Lower leg skin (tissue), 3 donors: Measurements from ENCODE around the gene SH3BP5.

Experiments used
- POLR2A ChIP-seq, 2 donors: fragments of 450-650 bp; IDR thresholded peaks; one replicate each; pipeline ENCODE4 v1.6.1; 2016 to 2017; ENCODE audit warnings: antibody characterized with exemption in 2 of 2, mild to moderate bottlenecking in 1 of 2, moderate library complexity in 1 of 2
- TF ChIP-seq, protein P1 (sequence below), 3 donors: fragments of 450-650 bp; IDR thresholded peaks; one replicate each; pipeline ENCODE4 v1.5.1; 2016; ENCODE audit warnings: antibody characterized with exemption in 3 of 3, mild to moderate bottlenecking in 3 of 3, moderate library complexity in 2 of 3

DNA sequence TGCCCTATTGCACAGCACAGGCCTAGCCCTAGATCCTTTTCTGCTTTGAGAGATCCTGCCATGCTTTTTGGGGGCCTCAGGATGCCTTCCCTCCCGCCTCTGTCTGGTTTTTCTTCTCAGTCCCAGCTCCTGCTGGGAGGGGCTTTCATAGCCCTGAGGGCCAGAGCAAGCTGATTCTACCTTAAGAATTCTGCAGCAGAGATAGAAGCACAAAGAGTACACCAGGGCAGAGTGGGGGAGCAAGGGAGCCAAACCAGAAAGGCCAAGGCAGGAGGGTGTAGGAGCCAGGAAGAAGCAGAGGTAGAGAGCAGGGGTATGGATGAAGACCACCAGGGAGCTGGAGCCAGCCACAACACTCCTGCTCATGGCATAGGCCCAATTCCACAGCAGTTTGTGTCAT lies 18.1 kb downstream of the SH3BP5 start:
- TF ChIP-seq, protein P1, sequence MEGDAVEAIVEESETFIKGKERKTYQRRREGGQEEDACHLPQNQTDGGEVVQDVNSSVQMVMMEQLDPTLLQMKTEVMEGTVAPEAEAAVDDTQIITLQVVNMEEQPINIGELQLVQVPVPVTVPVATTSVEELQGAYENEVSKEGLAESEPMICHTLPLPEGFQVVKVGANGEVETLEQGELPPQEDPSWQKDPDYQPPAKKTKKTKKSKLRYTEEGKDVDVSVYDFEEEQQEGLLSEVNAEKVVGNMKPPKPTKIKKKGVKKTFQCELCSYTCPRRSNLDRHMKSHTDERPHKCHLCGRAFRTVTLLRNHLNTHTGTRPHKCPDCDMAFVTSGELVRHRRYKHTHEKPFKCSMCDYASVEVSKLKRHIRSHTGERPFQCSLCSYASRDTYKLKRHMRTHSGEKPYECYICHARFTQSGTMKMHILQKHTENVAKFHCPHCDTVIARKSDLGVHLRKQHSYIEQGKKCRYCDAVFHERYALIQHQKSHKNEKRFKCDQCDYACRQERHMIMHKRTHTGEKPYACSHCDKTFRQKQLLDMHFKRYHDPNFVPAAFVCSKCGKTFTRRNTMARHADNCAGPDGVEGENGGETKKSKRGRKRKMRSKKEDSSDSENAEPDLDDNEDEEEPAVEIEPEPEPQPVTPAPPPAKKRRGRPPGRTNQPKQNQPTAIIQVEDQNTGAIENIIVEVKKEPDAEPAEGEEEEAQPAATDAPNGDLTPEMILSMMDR (IDR thresholded peaks at IDR 0.05): no peak
- TF ChIP-seq POLR2A (IDR thresholded peaks at IDR 0.05): no peak
